Measurements from ENCODE around the gene SLC30A4.

Gene SLC30A4

DNA sequence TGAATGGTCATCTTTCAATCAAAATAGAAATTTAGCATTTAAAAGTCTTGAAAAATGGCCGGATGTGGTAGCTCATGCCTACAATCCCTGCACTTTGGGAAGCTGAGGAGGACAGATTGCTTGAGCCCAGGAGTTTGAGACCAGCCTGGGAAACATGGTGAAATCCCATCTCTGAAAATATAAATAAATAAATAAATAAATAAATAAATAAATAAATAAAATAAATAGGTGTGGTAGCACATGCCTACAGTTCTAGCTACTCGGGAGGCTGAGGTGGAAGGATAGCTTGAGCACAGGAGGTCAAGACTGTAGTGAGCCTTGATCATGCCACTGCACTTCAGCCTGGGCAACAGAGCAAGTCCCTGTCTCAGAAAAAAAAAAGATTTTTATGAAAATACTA, 25.9 kb downstream of the SLC30A4 start:
- Histone ChIP-seq H3K4me3 (ENCODE audit: low read length) (no peak overlapping the region), H3K9ac (ENCODE audit: low read length) (no peak overlapping the region), H3K27ac (ENCODE audit: low read depth, low read length) (no peak overlapping the region), H3K4me1 (ENCODE audit: control insufficient read depth, insufficient read depth, low read length) (no peaks in the 10 kb centered on the region), H3K36me3 (ENCODE audit: control insufficient read depth, insufficient read depth, low read length) (peaks cover 2% of the 10 kb centered on the region), H3K27me3 (ENCODE audit: control insufficient read depth, insufficient read depth, low read length) (no peaks in the 10 kb centered on the region)

DNA sequence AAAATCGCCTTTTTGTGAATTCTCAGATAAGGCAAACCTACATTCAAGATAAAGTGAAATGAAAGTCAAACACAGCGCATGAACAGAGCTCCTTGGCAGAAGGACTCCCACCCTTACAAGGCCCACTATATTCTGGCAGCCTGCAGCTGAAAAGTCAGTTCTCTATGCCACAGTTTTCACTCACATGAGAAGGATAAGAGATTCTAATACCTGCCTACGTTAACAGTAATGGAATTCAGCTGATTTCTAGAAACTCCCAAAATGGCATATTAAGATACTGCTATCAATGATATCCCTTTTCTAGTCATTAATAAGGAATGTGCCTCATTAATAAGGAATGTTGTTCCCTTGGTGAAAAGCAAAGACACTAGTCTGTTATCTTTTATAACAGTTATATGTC, 27.0 kb downstream of the SLC30A4 start:
- no peaks in the 10 kb centered on the region for H3K27me3 ChIP-seq (ENCODE audit: control insufficient read depth, insufficient read depth, low read length)
- no peak overlapping the region for H3K9ac ChIP-seq (ENCODE audit: low read length)
- H3K27ac ChIP-seq (ENCODE audit: low read depth, low read length): no peak overlapping the region
- H3K4me3 ChIP-seq (ENCODE audit: low read length): no peak overlapping the region
- no peaks in the 10 kb centered on the region for H3K4me1 ChIP-seq (ENCODE audit: control insufficient read depth, insufficient read depth, low read length)
- H3K36me3 ChIP-seq (ENCODE audit: control insufficient read depth, insufficient read depth, low read length): peaks cover 2% of the 10 kb centered on the region

DNA sequence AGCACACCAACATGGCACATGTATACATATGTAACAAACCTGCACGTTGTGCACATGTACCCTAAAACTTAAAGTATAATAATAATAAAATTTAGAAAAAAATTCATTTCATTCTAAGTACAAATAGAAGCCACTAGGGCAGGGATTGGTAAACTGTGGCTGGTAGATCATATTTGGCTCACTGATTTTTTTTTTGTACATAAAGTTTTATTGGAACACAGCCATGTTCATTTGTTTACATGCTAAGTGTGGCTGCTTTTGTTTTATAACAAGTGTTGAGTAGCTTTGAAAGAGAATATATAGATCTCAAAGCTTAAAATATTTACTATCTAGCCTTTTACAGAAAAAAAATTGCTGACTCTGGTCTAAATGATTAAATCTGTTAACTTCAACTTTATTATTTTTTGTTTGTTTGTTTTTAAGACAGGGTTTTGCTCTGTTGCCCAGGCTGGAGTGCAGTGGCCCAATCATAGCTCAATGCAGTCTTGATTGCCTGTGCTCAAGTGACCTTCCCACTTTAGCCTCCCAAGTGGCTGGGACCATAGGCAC, 32.8 kb downstream of the SLC30A4 start:
- H3K27ac ChIP-seq (ENCODE audit: low read depth, low read length): no peak overlapping the region

DNA sequence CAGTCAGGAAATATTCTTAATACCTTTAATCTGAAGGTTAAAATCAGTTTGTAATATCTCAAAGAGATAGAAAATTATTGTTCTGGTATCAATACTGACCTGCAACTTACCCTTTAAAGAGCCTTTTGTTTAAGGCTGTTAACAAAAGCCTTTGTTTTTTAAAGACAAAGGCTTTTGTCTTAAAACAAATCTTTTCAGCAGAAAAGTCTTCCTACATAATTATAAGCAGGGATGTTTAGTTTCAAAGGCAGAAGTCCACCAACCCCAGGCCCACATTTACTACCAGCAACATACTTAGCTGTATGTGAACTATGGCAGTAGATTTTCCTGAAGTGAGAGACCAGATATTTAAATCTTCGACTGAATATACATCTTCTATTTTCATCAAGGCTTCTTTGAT, 36.2 kb downstream of the SLC30A4 start:
- Histone ChIP-seq H3K4me3 (ENCODE audit: low read length) (no peak overlapping the region), H3K36me3 (ENCODE audit: control insufficient read depth, insufficient read depth, low read length) (peaks cover 5% of the 10 kb centered on the region), H3K27me3 (ENCODE audit: control insufficient read depth, insufficient read depth, low read length) (no peaks in the 10 kb centered on the region)

More for the DNA sequence above, 32.8 kb downstream of the SLC30A4 start:
- no peaks in the 10 kb centered on the region for H3K27me3 ChIP-seq (ENCODE audit: control insufficient read depth, insufficient read depth, low read length)
- peaks cover 3% of the 10 kb centered on the region for H3K36me3 ChIP-seq (ENCODE audit: control insufficient read depth, insufficient read depth, low read length)
- no peaks in the 10 kb centered on the region for H3K4me1 ChIP-seq (ENCODE audit: control insufficient read depth, insufficient read depth, low read length)
- no peak overlapping the region for H3K4me3 ChIP-seq (ENCODE audit: low read length)
- H3K9ac ChIP-seq (ENCODE audit: low read length): no peak overlapping the region

DNA sequence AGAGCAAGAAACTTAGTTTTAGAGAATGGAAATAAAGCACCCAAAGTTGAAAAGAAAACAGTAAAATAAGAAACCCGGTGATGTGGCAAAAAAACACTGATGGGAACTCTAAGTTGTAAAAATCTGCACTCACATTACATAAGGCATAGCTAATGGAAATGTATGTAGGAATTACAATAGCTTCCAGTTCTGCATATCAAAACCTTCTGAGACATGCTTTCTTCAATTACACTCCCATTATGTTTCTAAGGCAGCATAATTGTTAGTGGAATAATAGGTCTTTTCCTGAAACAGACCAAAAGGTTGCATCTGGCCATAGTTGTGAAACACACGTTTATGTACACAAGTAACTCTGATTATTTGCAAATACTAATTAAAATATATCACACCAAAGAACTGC, 41.4 kb downstream of the SLC30A4 start:
- Histone ChIP-seq H3K27me3 (ENCODE audit: control insufficient read depth, insufficient read depth, low read length) (no peaks in the 10 kb centered on the region), H3K9ac (ENCODE audit: low read length) (no peak overlapping the region), H3K4me1 (ENCODE audit: control insufficient read depth, insufficient read depth, low read length) (no peaks in the 10 kb centered on the region), H3K27ac (ENCODE audit: low read depth, low read length) (no peak overlapping the region), H3K36me3 (ENCODE audit: control insufficient read depth, insufficient read depth, low read length) (peaks cover 2% of the 10 kb centered on the region), H3K4me3 (ENCODE audit: low read length) (no peak overlapping the region)

More for the DNA sequence above, 36.2 kb downstream of the SLC30A4 start:
- no peak overlapping the region for H3K27ac ChIP-seq (ENCODE audit: low read depth, low read length)
- H3K9ac ChIP-seq (ENCODE audit: low read length): no peak overlapping the region
- H3K4me1 ChIP-seq (ENCODE audit: control insufficient read depth, insufficient read depth, low read length): no peaks in the 10 kb centered on the region

DNA sequence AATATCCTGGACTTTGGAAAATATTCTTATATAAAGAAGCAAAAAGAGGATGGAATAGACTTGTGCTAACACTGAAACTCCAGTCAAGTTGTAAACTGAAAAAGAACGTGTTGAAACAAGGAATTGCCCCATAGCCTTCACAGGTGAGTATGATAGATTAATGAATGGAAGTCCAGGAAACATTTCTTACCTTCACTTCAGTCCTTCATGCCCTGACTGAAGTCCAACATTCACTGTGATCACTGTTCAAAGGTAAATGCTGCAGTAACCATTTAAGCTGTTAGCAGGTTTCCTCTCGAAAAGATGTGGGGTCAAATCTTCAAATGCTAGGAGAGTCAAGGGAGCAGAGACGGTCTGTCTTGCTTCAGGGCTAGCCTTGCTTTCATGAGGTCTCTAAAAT, 46.1 kb downstream of the SLC30A4 start:
- H3K36me3 ChIP-seq (ENCODE audit: control insufficient read depth, insufficient read depth, low read length): no peaks in the 10 kb centered on the region
- no peak overlapping the region for H3K27ac ChIP-seq (ENCODE audit: low read depth, low read length)

DNA sequence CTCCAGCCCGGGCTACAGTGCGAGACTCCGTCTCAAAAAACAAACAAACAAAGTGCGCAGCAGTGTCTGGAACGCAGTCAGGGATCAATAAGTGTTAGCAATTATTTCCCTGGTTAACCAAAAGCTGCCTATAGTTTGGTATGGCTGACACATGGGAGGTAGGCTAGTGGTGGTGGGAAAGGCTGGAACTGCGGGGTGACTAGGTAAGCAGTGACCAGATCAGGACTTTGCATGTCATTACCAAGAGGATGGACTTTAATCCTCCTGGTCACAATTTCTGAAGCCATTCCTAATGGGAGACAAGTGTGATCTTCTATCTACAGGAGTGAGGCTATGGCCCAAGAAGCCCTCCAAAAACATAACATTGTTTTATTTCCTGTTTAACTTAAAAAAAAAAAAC, 47.8 kb downstream of the SLC30A4 start:
- no peak overlapping the region for H3K4me3 ChIP-seq (ENCODE audit: low read length)
- no peaks in the 10 kb centered on the region for H3K27me3 ChIP-seq (ENCODE audit: control insufficient read depth, insufficient read depth, low read length)
- H3K36me3 ChIP-seq (ENCODE audit: control insufficient read depth, insufficient read depth, low read length): no peaks in the 10 kb centered on the region
- H3K9ac ChIP-seq (ENCODE audit: low read length): no peak overlapping the region
- H3K4me1 ChIP-seq (ENCODE audit: control insufficient read depth, insufficient read depth, low read length): no peaks in the 10 kb centered on the region
- H3K27ac ChIP-seq (ENCODE audit: low read depth, low read length): no peak overlapping the region

More for the DNA sequence above, 46.1 kb downstream of the SLC30A4 start:
- Histone ChIP-seq H3K4me1 (ENCODE audit: control insufficient read depth, insufficient read depth, low read length) (no peaks in the 10 kb centered on the region), H3K27me3 (ENCODE audit: control insufficient read depth, insufficient read depth, low read length) (no peaks in the 10 kb centered on the region), H3K4me3 (ENCODE audit: low read length) (no peak overlapping the region), H3K9ac (ENCODE audit: low read length) (no peak overlapping the region)

DNA sequence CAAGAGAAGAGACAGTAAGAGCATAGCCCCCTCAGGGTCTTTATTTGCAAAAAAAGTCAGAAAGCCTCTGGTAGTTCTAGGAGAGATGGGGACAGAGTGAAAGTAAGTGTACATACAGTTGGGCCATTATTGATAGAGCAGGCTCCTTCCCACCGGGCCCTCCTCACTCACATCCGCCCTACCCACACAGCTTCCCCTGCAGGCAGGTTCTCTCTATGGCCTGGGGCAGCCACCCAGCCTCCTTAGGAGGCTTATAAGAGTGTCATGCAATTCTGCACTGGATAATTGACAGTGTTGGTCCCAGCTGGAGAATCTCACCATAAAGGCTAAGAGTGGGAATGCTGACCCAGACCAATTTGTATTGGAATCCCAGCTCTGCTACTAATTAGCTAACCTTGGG, 49.5 kb downstream of the SLC30A4 start:
- Histone ChIP-seq H3K27ac (ENCODE audit: low read depth, low read length) (no peak overlapping the region), H3K4me1 (ENCODE audit: control insufficient read depth, insufficient read depth, low read length) (no peaks in the 10 kb centered on the region), H3K36me3 (ENCODE audit: control insufficient read depth, insufficient read depth, low read length) (no peaks in the 10 kb centered on the region), H3K9ac (ENCODE audit: low read length) (no peak overlapping the region), H3K27me3 (ENCODE audit: control insufficient read depth, insufficient read depth, low read length) (no peaks in the 10 kb centered on the region), H3K4me3 (ENCODE audit: low read length) (no peak overlapping the region)

DNA sequence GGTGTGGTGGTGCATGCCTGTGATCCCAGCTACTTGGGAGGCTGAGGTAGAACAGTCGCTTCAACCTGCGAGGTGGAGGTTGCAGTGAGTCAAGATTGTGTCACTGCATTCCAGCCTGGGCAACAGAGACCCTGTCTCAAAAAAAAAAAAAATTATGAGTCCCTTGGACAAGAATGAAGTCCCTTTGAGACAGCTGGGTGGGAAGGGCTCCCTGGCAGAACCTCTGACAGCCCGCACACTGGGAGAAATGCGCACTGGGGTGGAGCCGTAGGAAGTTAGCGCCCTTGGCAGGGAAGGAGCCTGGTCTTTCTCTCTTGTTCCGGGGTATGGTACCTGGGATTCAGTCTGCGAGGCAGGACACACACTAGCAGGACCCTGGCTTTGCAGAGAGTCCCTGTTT, 51.4 kb downstream of the SLC30A4 start:
- no peaks in the 10 kb centered on the region for H3K36me3 ChIP-seq (ENCODE audit: control insufficient read depth, insufficient read depth, low read length)
- no peaks in the 10 kb centered on the region for H3K27me3 ChIP-seq (ENCODE audit: control insufficient read depth, insufficient read depth, low read length)

DNA sequence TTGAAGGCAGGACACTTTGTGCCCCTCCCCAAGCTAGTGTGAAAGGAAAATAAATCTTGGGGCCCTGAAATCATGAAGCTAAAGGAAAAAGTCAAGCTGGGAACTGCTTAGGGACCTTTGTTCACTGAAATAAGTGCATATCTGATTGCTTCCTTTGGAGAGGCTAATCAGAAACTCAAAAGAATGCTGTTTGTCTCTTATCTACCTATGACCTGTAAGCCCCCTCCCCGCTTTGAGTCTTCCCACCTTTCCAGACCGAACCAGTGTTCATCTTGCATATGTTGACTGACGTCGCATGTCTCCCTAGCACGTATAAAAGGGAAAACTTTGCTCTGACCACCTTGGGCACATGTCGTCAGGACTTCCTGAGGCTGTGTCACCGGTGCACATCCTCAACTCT, 53.1 kb downstream of the SLC30A4 start:
- no peaks in the 10 kb centered on the region for H3K4me1 ChIP-seq (ENCODE audit: control insufficient read depth, insufficient read depth, low read length)
- H3K9ac ChIP-seq (ENCODE audit: low read length): no peak overlapping the region
- H3K4me3 ChIP-seq (ENCODE audit: low read length): no peak overlapping the region
- no peaks in the 10 kb centered on the region for H3K27me3 ChIP-seq (ENCODE audit: control insufficient read depth, insufficient read depth, low read length)
- no peak overlapping the region for H3K27ac ChIP-seq (ENCODE audit: low read depth, low read length)
- no peaks in the 10 kb centered on the region for H3K36me3 ChIP-seq (ENCODE audit: control insufficient read depth, insufficient read depth, low read length)

More for the DNA sequence above, 51.4 kb downstream of the SLC30A4 start:
- H3K4me1 ChIP-seq (ENCODE audit: control insufficient read depth, insufficient read depth, low read length): no peaks in the 10 kb centered on the region
- no peak overlapping the region for H3K27ac ChIP-seq (ENCODE audit: low read depth, low read length)
- no peak overlapping the region for H3K9ac ChIP-seq (ENCODE audit: low read length)
- no peak overlapping the region for H3K4me3 ChIP-seq (ENCODE audit: low read length)

DNA sequence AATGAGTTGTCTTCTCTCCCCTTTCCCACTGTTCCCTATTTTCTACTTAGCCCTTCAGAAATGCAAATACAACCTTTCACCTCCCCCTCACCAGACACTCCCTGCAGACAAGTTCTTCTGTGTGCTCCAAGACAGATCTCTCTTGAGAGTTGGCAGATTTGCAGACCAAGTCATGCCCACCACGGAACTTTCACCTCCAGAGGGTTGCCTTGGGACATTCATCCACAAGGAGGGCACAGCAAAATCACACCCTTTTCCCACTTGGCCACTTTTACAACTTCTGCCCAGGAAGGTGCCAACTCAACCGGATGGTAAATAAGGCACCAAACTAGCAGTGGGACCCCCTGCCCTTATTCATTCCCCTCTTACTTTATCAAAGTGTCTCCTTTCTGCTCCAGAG, 53.5 kb downstream of the SLC30A4 start:
- H3K9ac ChIP-seq (ENCODE audit: low read length): no peak overlapping the region
- no peak overlapping the region for H3K4me3 ChIP-seq (ENCODE audit: low read length)
- H3K27ac ChIP-seq (ENCODE audit: low read depth, low read length): no peak overlapping the region
- no peaks in the 10 kb centered on the region for H3K27me3 ChIP-seq (ENCODE audit: control insufficient read depth, insufficient read depth, low read length)
- no peaks in the 10 kb centered on the region for H3K4me1 ChIP-seq (ENCODE audit: control insufficient read depth, insufficient read depth, low read length)
- H3K36me3 ChIP-seq (ENCODE audit: control insufficient read depth, insufficient read depth, low read length): no peaks in the 10 kb centered on the region

DNA sequence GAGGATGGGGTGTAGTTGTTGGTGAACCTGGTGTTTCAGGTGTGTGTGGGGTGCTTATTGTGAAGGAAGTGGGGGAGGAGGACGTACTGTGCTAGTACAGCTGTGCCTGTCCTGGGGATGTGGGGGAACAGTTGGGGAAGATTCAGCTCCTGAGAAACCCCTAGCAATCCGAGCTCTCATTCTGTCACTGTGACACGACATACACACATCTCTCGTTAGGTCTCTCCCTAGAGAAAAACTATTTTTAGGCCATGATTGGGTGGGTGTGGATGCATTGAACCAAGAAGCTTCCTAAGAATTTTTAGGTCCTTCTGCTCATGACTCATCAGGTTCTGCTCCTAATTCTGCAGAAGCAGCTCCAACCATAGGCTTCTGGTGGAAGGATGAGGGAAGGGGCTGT, 54.3 kb downstream of the SLC30A4 start:
- H3K27ac ChIP-seq (ENCODE audit: low read depth, low read length): no peak overlapping the region
- no peaks in the 10 kb centered on the region for H3K4me1 ChIP-seq (ENCODE audit: control insufficient read depth, insufficient read depth, low read length)
- no peaks in the 10 kb centered on the region for H3K27me3 ChIP-seq (ENCODE audit: control insufficient read depth, insufficient read depth, low read length)
- no peaks in the 10 kb centered on the region for H3K36me3 ChIP-seq (ENCODE audit: control insufficient read depth, insufficient read depth, low read length)
- H3K9ac ChIP-seq (ENCODE audit: low read length): no peak overlapping the region
- H3K4me3 ChIP-seq (ENCODE audit: low read length): no peak overlapping the region

DNA sequence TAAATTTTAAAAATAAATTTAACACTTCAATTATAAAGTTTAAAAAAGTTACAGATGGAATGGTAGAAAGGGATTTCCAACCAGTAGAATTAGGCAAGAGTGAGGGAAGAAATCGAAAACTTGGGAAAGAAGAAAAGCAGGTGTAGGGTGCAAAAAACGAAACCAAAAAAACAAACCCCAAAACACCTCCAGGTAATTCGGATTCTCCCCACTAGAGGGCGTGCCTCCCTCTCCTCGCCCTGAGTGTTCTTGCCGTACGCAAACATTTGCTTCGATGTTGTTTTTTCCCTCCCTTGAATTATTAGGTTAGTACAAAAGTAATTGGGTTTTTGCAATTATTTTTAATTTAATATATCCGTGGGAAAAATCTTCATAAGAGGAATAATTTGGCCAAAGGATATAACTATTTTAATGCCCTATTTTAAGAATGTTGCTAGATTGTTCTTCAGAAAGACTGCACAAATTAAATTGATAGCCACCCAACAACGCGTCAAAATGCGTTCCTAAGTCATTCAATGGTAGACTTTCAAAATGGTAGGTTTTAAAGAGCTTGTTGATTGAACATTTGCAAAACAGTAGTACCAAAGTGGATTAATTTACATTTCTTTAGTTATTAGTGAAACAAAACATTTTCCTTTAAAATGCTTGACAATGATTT, 63.7 kb downstream of the SLC30A4 start:
- Histone ChIP-seq H3K4me3 (ENCODE audit: low read length) (peak overlapping the region; percentile 76), H3K4me1 (ENCODE audit: control insufficient read depth, insufficient read depth, low read length) (peaks cover 10% of the 10 kb centered on the region), H3K9ac (ENCODE audit: low read length) (no peak overlapping the region), H3K27me3 (ENCODE audit: control insufficient read depth, insufficient read depth, low read length) (no peaks in the 10 kb centered on the region), H3K27ac (ENCODE audit: low read depth, low read length) (no peak overlapping the region), H3K36me3 (ENCODE audit: control insufficient read depth, insufficient read depth, low read length) (no peaks in the 10 kb centered on the region)
